HG03066 (cell line): Measurements from ENCODE around the gene NMNAT2.
"Not testable (repeated sequence)": the region's sequence is repeated elsewhere in the genome, so short reads cannot be mapped to it uniquely, and the experiment has no call there.

Experiments
- ATAC-seq: cut with Tn5 transposase; IDR thresholded peaks from one replicate; pipeline ENCODE4 v1.9.1; 2021; ENCODE audit warnings: low read depth; ENCODE audit not compliant: unreplicated experiment

Gene NMNAT2

DNA sequence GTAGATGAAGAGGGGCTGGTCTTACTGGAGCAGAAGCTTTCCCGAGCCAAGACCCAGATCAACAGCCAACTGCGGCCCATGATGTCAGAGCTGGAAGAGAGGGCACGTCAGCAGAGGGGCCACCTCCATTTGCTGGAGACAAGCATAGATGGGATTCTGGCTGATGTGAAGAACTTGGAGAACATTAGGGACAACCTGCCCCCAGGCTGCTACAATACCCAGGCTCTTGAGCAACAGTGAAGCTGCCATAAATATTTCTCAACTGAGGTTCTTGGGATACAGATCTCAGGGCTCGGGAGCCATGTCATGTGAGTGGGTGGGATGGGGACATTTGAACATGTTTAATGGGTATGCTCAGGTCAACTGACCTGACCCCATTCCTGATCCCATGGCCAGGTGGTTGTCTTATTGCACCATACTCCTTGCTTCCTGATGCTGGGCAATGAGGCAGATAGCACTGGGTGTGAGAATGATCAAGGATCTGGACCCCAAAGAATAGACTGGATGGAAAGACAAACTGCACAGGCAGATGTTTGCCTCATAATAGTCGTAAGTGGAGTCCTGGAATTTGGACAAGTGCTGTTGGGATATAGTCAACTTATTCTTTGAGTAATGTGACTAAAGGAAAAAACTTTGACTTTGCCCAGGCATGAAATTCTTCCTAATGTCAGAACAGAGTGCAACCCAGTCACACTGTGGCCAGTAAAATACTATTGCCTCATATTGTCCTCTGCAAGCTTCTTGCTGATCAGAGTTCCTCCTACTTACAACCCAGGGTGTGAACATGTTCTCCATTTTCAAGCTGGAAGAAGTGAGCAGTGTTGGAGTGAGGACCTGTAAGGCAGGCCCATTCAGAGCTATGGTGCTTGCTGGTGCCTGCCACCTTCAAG is 174.8 kb downstream of the NMNAT2 start:
- no peak for ATAC-seq

DNA sequence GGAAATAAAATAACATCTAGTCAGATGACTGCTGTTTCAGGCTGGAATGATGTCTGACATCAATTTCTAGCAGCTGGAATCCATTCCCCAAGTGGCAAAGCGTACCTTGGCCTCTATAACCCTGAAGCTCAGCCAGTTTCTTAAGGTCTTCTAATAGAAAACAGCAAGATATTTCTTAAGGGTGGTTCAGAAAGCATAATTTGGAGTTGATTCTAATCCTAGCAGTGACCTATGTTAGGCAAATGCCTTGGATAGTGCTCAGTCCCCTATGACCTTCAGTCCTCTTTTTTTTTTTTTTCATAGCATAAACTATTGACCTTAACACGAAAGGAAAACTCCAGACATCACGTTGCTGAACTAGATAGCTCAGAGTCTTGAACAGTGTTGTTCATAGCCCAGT is 175.6 kb downstream of the NMNAT2 start:
- no peak for ATAC-seq

DNA sequence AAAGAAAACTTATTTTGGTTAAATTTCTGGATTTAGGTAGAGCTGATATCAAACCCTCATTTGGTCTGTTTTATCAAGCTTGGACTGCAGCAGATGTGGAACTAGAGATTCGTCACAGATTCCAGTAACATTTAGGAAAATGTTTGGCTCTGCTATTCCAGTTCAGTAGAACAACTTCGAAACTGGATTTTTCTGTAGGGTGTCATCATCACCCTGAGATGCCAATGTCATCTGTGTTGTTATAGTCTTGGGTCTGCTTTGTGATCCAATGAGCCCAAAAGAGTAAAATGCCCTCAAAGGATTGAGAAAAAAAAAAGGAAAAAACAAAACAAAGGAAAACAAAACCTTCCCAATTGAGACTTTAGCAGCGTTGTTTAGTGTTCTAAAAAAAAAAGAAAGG is 176.7 kb downstream of the NMNAT2 start:
- no peak for ATAC-seq

DNA sequence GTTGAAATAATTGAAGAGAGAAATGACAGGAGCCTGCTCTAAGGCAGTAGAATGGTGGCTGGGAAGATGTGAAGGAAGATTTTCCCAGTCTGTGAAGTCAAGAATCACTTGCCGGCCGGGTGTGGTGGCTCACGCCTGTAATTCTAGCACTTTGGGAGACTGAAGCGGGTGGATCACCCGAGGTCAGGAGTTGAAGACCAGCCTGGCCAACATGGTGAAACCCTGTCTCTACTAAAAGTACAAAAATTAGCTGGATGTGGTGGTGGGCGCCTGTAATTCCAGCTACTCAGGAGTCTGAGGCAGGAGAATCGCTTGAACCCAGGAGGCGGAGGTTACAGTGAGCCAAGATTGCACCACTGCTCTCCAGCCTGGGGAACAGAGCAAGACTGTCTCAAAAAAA is 177.3 kb downstream of the NMNAT2 start:
- ATAC-seq, result not testable (repeated sequence)

DNA sequence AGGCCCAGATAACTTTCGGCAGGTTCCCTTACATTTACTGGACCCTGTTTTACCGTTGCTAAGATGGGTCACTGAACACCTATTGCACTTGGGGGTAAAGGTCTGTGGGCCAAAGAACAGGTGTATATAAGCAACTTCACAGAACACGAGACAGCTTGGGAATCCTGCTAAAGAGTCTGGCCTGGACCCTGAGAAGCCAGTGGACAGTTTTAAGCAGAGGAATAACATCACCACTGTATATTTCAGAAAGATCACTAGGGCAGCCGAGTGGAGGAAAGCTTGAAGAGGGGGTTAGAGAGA is 177.7 kb downstream of the NMNAT2 start:
- no peak for ATAC-seq

DNA sequence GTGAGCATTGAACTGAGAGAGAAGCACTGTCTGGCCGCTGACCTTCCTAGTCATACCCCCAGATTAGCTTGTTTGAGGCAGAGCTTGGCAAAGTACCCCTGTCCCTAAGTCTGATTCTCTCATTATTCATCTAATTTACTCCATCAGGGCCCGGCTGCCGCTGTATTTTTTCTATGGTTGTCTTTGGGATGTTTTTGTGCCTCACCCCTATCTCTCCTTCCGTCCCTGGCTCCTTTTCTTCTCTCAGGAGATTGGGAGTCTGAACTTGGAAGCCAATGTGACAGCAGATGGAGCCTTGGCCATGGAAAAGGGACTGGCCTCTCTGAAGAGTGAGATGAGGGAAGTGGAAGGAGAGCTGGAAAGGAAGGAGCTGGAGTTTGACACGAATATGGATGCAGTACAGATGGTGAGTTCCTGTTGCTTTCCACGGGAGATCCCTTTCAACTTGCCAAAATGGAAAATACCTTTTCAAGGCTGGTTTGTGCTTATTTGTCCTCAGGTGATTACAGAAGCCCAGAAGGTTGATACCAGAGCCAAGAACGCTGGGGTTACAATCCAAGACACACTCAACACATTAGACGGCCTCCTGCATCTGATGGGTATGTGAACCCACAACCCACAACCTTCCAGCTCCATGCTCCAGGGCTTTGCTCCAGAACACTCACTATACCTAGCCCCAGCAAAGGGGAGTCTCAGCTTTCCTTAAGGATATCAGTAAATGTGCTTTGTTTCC is 178.2 kb downstream of the NMNAT2 start:
- ATAC-seq, result no peak

DNA sequence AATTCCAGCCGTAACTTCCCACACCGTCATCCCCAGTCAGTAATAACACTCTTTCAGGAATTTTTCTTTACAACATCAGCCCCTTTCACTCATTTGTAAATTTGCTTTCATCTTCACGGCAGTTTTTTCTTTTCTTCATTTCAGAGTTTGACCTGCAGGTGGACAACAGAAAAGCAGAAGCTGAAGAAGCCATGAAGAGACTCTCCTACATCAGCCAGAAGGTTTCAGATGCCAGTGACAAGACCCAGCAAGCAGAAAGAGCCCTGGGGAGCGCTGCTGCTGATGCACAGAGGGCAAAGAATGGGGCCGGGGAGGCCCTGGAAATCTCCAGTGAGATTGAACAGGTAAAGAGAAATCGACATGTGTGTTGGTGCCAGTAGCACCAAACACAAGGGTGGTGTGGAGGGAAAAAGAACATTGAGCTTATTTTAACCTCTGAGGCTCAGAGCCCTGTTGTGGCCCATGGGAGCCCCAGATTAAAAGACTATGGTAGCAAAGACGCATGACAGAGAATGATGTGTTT is 178.9 kb downstream of the NMNAT2 start:
- no peak for ATAC-seq

DNA sequence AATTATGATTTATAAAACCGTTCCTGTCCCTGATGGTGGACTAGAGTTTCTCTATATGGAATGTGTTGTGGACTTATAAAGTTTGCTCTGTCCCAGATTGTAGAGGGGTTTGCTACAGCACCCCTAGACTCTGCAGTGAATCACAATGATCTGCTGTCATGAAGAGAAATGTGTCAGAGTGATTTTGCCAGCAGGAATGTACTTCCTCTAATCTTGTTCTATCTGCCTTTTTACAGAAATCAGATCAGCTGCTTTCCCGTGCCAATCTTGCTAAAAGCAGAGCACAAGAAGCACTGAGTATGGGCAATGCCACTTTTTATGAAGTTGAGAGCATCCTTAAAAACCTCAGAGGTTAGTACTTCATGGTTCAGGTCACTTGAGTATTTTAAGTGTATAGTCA is 180.1 kb downstream of the NMNAT2 start:
- no peak for ATAC-seq

DNA sequence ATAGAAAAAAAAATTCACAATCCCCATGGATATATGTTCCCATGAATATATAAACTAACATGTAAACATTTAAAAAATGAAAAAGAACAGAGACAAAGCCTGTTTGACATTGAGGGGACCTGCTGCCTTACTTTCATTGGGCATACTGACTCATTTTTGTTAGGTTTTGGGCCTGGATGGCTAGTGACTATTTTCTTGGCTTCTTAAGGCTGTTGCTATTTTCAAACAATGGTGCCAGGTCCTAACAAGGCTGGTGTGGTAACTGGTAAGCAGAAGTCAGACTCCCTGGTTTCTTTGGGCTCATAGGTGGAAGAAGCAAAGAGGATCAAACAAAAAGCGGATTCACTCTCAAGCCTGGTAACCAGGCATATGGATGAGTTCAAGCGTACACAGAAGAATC is 181.1 kb downstream of the NMNAT2 start:
- ATAC-seq, result no peak

DNA sequence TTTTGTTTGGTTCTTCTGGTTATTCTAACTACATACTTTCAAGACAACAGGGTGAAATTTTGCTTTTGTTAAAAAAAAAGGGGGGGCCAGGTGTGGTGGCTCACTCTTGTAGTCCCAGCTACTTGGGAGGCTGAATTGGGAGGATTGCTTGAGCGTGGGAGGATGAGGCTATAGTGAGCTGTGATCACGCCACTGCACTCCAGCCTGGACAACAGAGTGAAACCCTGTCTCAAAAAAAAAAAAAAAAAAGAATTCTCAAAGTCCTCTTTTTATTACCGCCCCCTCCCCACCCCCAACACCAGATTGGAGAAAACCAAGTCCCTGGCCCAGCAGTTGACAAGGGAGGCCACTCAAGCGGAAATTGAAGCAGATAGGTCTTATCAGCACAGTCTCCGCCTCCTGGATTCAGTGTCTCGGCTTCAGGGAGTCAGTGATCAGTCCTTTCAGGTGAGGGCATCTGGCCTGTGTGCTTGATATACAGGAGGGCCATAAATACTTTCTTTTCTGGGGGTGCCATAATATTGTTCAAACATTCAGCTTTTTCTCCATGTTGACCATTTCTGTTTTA is 181.9 kb downstream of the NMNAT2 start:
- ATAC-seq, result no peak

DNA sequence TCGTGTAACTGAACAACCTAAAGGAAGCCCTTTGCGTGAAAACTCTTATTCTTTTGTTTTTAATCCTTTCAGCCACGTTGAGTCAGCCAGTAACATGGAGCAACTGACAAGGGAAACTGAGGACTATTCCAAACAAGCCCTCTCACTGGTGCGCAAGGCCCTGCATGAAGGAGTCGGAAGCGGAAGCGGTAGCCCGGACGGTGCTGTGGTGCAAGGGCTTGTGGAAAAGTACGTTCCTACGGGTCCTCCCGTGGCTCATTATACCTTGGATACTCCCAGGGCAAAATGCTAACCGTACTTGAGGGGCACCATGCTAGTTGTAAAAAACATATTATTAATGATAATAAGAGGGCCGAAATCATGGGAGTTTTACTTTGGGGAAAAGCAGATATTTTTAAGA is 182.7 kb downstream of the NMNAT2 start:
- ATAC-seq, result no peak

DNA sequence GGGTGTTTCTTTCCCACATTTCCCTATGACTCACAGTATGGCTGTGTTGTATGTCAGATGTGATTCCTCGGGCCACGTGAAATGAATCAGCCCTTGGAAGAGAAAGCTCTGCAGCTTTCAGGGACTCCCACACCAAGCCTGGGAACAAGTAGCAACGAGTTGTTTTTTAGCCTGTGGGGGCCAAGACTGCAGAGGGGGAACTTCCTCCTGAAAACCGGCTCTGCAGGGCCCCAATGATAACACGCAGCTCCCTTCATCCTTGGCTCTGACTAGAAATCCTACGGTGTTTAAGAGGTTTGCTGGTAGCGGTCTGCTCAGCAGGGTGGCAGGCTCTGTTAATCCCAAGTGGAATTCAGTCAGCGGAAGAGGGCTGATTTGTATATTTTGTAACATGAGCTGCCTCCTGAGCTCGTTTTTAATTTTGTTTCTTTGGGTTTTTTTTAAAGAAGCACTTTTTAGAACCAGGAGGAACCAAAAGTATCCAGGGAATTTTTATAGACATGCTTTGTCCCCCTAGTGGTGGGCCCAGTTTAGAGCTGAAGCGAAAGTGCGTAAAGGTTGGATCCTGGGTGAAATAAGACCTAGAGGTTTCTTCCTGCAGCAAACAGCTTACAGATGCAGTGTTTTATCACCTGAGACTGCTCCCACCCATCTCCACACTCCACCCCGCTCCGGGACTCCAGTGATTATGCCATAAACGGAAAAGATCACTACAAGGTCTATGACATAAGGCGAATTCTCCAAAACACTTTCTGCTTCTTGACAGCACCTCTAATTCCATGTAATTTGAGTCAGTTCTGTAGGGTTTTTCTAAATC is 183.3 kb downstream of the NMNAT2 start:
- ATAC-seq, result no peak

DNA sequence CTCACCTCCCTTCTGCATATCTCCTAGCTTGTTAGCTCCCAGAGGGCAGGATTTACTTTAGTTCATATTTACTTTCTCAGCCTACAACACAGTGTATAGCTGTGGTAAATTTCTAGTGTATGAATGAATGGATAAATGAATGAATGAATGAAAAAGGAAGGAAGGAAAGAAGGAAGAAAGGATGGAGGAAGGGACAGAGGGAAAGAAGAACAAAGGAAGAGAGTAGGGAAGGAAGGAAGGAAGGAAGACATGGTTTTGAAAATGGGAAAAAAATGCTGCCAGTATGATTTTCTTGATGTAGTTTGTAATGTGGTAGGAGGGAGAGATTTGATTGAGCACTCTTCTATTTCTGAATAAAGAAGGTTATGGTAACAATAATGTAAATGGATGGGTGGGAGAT is 185.1 kb downstream of the NMNAT2 start:
- no peak for ATAC-seq

DNA sequence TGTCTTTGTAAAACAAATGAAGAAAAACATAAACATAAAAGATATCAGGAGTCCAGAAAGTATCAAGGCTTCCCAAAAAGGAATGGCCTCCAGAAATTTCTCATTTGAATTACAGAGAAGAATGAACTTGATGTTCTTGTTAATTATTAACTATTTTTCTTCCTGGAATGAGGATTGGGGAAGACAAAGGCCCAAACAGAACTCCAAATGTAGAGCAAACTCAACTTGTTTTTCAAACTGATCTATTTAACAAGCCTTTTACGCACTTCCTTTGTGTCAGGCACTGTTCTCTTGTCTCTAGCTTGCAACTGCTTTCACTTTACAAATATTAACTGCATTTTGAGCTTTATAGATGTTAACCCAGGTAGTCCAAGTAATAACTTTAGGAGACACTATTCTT is 186.6 kb downstream of the NMNAT2 start:
- ATAC-seq, result no peak

DNA sequence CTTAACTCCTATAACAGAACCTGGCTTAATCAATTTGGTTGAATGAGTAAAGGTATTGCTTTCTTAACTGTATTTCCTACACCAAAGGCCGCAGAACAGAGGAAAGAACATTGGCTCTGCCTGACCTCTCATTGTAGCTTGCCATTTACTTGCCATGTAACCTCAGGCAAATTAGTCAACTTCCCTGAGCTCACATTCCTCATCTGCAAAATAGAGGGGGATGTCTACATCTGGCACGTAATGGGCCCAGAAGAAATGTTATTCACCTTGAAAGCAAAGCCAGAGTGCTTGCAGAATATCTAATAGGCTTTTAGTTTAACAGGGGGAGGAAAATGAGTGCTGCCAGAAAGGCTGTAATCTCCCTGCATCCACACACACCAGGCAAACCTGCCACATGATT is 187.8 kb downstream of the NMNAT2 start:
- no peak for ATAC-seq

DNA sequence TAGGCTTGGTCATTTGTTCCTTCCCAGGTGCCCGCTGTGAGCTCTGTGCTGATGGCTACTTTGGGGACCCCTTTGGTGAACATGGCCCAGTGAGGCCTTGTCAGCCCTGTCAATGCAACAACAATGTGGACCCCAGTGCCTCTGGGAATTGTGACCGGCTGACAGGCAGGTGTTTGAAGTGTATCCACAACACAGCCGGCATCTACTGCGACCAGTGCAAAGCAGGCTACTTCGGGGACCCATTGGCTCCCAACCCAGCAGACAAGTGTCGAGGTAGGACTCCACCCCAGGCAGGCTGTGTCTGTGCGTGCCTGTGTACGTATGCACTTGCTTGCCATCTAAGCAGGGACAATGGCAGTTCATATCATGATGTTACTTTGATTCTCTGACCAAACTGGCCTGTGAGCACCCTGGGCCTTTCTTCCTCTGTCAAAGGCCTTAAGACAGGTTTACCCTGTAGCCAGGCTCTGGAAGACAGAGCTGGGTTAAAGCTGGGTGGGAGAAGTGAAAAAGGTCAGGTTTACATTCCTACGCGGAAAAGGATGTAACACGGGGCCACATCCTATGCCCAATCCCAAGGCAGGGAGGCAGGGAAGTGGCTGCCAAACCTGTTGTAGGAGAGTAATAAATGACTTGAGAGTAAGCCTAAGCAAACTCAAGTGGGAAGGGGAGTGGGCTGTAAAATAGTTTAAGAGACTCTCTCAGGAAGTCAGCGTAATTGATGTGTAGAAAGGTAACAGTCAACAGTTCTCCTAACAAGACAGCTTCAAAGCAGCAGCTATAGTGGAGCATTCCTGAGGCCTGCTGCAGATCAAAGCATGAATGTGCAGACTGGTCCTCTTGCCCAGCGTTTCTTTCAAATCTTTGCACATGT is 189.6 kb downstream of the NMNAT2 start:
- ATAC-seq, result no peak

DNA sequence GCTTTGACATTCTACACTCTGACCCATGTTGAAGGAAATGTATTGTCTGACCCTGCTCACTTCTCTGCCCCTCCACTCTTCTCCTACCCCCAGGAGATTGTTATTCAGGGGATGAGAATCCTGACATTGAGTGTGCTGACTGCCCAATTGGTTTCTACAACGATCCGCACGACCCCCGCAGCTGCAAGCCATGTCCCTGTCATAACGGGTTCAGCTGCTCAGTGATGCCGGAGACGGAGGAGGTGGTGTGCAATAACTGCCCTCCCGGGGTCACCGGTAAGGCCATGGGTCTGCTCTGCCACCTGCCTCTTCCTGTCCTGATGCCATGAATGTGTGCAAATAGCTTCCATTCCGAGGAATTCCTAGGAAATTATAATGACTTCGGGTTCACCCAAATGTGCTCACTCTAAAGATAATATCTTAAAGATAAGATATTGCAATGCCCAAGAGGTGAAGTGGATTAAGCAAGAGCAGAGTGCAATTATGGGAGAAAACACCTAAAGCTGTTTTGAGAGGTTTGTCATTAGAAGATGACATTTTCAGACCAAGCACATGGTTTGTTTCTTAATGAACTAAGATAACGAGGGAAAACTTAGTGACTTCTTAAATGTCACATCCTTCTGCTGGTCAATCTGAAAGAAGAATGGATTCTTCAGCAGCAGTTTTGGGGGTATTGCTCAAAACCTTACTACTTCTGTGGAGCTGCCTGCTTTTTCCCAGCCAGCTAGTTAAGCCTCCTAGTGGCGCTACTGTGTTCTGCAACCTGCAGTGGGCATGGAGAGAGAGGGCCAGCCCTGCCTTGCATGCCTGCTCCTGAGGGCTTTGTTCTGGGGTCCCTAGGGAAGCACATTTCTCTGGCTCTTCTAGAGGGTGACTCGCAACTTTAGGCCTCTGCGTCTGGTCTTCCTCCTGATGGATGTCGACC is 190.5 kb downstream of the NMNAT2 start:
- no peak for ATAC-seq

DNA sequence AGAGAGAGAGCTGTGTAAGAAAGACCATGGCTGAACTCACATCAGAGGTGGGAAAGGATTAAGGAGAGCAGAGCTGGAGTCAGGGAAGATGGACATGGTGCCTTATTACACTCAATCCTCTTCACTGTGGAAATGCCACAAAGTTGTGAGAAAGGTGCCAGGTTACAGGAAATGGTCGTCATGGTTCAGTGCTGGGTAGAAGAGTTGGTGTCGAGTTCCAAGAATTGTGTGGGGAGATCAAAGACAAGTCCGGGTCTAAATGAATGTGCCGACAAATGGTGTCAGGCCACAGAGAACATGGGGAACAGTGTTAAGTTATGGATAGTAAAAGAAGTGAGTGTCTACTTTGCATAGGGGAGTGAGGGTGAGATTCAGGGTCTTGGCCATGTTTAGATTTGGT is 191.2 kb downstream of the NMNAT2 start:
- no peak for ATAC-seq

DNA sequence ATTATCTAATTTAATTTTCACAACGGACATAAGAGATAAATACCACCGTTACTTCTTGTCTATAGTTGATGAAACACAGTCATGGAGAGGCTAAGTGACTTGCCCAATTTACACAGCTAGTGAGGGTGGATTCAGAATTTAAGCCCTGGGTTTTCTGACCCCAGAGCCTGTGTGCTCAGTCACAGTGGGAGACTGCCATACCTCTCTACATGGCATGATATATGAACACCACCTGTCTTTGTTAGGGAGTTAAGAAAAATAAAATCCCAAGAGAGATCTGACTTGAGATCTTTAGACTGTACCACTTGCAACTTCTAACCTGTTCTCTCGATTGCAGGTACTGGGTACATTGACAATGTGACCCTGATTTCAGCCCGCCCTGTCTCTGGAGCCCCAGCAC is 191.8 kb downstream of the NMNAT2 start:
- no peak for ATAC-seq
